SK-MEL-5 (cell line): Measurements from ENCODE around the gene SUCLG1. TPM values are rescaled to one million over a fixed set of nuclear protein-coding genes. Genes with fewer than 3 reads are reported as not detected.

Source experiments
- DNase-seq: peaks from one replicate; pipeline ENCODE4 v3.0.0-alpha.2; 2016; ENCODE audit warnings: low read depth, low spot score
- in situ Hi-C: cut with HindIII; loops from 2 replicates; pipeline ENCODE4 v1.10.0; 2016; ENCODE audit warnings: low sequenced_read_pairs, high pct_unique_total_duplicates, low pct_unique_long_range_greater_than_20kb
- polyA plus RNA-seq, 2 experiments: library from polyadenylated mRNA; depleted of rRNA; stranded (reverse); fragments of >200 nt; gene quantifications; 2 replicates each; pipeline ENCODE4 v1.2.3, GENCODE V29; 2015
- total RNA-seq: library from RNA; depleted of rRNA; stranded (reverse); fragments of >200 nt; shearing (Covaris generic); gene quantifications from 2 replicates; pipeline ENCODE4 v1.2.3, GENCODE V29; 2014; rRNA removed

SUCLG1 gene
- 184 and 194 TPM in 2 replicates for total RNA-seq
- polyA plus RNA-seq (2015; cell fraction: cytosol; rRNA removed) = 182 and 197 TPM in 2 replicates
- polyA plus RNA-seq (2015; cell fraction: nucleus; rRNA removed) = 134 and 144 TPM in 2 replicates

DNA sequence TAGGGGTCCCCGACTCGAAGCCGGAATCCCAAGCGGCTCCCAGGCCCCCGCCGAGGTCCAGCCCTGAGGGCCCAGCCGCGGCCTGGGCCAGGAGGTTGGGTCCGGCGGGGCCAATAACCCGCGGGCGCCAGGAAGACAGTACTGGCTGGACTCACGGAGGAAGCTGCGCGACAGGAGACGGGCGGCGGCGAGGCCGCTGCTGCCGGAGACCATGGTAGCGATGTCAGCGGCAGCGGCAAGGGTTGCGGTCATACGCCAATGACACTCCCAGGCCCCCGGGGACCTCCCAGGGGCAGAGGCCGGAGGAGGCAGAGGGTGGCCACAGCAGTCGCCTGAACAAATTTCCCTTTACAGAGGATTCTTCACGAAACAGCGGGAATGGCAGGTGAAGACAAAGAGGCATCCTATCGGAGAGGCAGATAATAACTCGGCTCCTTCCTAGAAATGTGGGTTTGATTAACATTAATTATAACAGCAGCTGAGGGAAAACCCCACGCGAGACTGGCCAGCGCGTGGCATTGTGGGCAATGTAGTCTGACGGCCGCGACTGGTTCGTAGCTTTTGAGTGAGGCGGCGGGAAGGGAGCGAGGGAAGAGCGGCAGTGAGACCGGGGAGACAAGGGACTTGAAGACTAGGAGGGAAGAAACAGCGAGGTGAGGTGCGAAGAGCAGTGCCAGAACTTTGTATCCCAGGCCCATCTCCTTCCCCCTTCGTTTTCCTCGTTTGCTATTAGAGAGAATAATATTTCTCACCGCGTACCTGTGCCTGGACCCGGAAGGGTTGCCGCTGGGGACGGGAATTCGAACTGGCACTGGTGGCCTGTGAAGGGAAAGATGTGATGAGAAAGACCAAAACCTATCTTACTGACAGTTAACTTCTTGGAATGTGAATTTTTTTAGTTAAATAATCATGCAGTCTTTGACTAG, at the start of gene SUCLG1:
Gene SUCLG1 (minus strand): TSS at position 263 of the 926 bp plus-strand sequence. CDS start 11 bp downstream, at position 252.
- peak; percentile 93 for DNase-seq
- in situ Hi-C loops = no loop called here

- DNase-seq = no peak
- in situ Hi-C loops = no loop called here
Measured at GRCh38 chr2:84498150-84498799, 39.2 kb upstream of the SUCLG1 start.

DNA sequence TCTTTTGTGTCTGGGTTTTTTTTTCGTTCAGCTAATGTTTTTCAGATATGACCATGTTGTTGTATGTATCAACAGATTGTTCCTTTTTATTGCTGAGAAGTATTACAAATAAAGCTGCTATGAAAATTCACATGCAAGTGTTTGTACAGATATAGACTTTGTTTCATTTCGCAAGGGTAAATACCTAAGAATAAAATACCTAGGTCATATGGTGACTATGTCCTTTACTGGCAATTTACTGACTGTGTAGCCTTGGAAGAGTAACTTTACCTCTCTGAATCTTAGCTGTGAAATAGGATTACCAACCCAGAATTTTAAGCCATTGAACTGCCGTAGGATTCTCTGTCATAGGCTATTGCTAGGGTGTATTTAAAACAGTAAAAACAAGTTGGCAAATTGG, 38.2 kb upstream of the SUCLG1 start:
- no peak for DNase-seq
- in situ Hi-C loops = no loop called here

GRCh38 chr2:84496386-84496785, 37.3 kb upstream of the SUCLG1 start:
- no peak for DNase-seq
- in situ Hi-C loops = no loop called here

GRCh38 chr2:84495539-84496146, 36.6 kb upstream of the SUCLG1 start:
- peak; percentile 82 for DNase-seq
- in situ Hi-C loops = no loop called here

DNA sequence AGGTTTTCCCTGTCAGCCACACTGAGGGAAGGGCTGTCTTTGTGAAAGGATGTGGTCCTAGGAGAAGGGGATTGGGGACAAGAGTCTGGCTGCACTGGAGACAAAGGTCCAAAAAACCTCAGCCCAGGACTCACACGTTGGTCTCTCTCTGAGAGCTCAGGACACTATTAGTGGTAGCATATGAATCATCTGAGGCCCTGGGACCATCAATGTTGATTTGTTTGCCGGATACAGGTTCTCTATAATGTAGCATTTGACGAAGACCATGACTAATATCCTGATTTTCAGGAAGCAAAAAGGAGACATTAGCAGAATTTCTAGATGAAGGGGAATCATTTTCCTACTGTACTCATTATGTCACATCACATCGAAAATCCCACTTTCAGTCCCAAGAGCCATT, 35.0 kb upstream of the SUCLG1 start:
- in situ Hi-C loops = no loop called here
- peak; percentile 27 for DNase-seq

GRCh38 chr2:84493514-84493913, 34.4 kb upstream of the SUCLG1 start:
- DNase-seq = no peak
- in situ Hi-C loops = no loop called here

DNA sequence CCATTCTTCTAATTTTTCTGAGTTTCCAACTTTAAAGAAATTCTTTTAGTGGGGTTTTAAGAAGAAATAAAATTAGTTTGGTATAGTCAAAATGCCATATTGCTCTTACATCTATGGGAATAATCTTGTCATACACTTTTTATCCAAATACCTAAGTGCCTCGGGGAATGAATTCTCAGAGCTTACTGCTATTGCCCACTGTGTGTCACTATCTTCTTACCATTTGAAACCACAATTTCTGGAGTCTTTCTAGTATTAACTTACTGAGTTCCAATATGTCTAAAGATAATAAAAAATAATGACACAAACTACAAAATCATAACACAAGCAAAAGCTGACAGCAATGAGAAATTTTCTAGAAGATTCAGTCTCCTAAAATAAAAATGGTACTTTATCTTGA, 33.5 kb upstream of the SUCLG1 start:
- peak; percentile 21 for DNase-seq
- in situ Hi-C loops = no loop called here

- DNase-seq = no peak
- in situ Hi-C loops = no loop called here
Measured at GRCh38 chr2:84491741-84492140, 32.7 kb upstream of the SUCLG1 start.

GRCh38 chr2:84491256-84491655, 32.2 kb upstream of the SUCLG1 start:
- no peak for DNase-seq
- in situ Hi-C loops = no loop called here

GRCh38 chr2:84487298-84487996, 28.4 kb upstream of the SUCLG1 start:
- in situ Hi-C loops = no loop called here
- no peak for DNase-seq

GRCh38 chr2:84486441-84487115, 27.5 kb upstream of the SUCLG1 start:
- in situ Hi-C loops = no loop called here
- DNase-seq = no peak

DNA sequence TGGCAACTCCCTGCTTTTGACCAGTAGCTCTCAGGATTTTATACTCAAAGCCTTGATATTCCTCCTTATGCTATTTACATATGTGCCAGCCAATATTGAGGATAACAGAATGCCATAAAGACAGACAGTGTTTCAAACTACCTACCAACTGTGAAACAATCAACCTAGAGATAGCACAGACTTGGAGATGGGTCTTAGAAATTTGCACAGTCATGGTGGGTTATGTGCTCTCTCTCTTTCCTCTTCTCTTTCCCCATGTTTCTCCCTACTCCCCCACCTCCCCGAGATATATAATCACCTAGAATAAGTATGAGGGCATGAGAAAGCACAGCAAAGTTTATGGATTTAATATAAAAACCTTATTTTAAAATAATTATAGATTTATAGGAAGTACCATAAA, 24.2 kb upstream of the SUCLG1 start:
- in situ Hi-C loops = no loop called here
- no peak for DNase-seq

DNA sequence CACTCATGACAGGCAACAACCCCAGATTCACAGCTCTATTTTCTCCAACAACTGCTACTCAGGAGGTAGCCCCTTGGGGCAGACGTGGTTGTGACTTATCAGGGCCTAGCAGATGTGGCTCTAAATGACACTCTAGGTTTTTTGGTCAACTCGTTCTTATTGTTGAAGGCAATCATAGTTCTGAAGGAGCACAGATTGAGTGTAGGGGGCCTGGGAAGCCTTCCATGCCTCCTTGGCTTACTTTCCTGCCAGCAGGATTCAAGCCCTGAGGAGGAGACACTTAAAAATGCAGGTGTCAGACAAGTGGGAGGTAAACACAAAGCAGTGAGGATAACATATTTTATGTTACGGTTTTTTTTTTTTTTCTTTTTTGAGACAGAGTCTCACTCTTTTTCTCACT, 23.5 kb upstream of the SUCLG1 start:
- DNase-seq = no peak
- in situ Hi-C loops = no loop called here

DNA sequence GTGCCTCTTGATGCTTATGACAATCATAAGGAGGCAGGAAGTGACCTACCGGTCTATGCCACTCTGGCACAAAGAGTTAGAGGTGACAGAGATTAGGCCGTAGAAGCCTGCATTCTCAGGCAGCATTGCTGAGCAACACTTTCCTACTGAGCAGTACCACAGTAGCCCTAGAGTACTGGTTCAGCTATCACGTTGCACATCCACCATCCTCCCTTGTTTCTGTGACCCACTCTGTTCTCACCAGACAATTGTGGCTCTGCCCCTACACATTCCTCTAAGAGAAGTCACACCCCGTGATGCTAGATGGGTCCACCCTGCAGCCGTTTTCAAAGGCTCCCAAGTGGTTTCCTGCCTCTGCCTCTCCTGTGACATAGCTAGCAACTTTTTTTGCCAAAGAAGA, 22.6 kb upstream of the SUCLG1 start:
- DNase-seq = peak; percentile 20
- in situ Hi-C loops = no loop called here

DNA sequence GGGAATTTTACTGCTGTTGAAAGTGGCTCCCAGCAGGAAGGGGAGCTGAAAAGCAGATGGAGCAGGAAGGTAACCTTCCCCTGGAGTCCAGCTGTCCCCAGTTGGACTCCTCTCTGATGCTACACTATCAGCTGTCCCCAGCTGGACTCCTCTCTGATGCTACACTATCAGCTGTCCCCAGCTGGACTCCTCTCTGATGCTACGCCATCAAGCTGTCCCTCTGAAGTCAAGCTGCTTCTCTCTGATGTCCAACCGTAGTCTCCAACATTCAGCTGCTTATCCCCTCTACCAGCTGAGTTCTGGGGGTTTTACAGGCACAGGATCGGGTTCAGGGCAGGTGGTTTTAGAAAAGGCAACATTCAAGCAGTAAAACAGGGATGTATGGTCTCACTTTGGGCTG, 19.8 kb upstream of the SUCLG1 start:
- in situ Hi-C loops = no loop called here

GRCh38 chr2:84477886-84478285, 18.8 kb upstream of the SUCLG1 start:
- DNase-seq = no peak
- in situ Hi-C loops = no loop called here

More for the DNA sequence above, 19.8 kb upstream of the SUCLG1 start:
- no peak for DNase-seq
